K562 (cell line): ENCODE measurements around the gene PLEKHM3. TPM values are rescaled to one million over a fixed set of nuclear protein-coding genes. Genes with fewer than 3 reads are reported as not detected.

ENCODE experiments used
- ATAC-seq: fragments of 200-7000 bp; cut with Tn5 transposase; 3 replicates; pipeline ENCODE4 v1.9.1; 2020; ENCODE audit warnings: moderate library complexity
- BruUV-seq: library from RNA; stranded (reverse); fragments of 400-500 nt; replicated peaks from 2 replicates; lab custom pipeline; 2021; lab: Mats Ljungman, UMichigan
- CTCF ChIA-PET: fragments of 300-600 bp; formaldehyde crosslinking; extraction: SDS; loops from one replicate; lab custom pipeline; 2021; ENCODE audit warnings: low intra/inter-chr PET ratio; lab: Yijun Ruan, JAX
- POLR2A ChIA-PET: fragments of 300-600, 350-650 bp; sonication (Branson Sonifier 250); formaldehyde crosslinking; extraction: SDS; loops from one replicate; lab custom pipeline; 2021; ENCODE audit warnings: antibody characterized with exemption, inconsistent platforms; lab: Yijun Ruan, JAX
- DNase-seq, 4 experiments: peaks; one replicate each; pipeline versions ENCODE4 v3.0.0 to v3.0.0-alpha.2; 2011 to 2018; ENCODE audit warnings: low spot score in 3 of 4, mixed read lengths in 3 of 4; ENCODE audit errors: extremely low read depth in 1 of 4
- FAIRE-seq: peaks from 2 replicates; lab custom pipeline; 2011; peaks lifted over from hg19 to GRCh38; lab: Jason Lieb, UNC
- H2AFZ ChIP-seq: 2 replicates; pipeline ENCODE4 v1.6.0; 2011; ENCODE audit warnings: low read depth, low read length, control low read depth, inconsistent platforms
- H3K27ac ChIP-seq: fragments of 200-600 bp; 3 replicates; pipeline ENCODE4 v1.8.0; 2011; ENCODE audit warnings: low read depth, mild to moderate bottlenecking, control low read depth, inconsistent platforms, low read length, moderate library complexity, mixed read lengths; ENCODE audit errors: extremely low read depth
- H3K27me3 ChIP-seq, 2 experiments: fragments of 300-600 bp in 1 of 2; 2 replicates in 1 of 2; 3 replicates in 1 of 2; pipeline versions ENCODE4 v1.6.0 to v1.8.0; 2011; ENCODE audit warnings: inconsistent platforms in 2 of 2, low read length in 2 of 2, mild to moderate bottlenecking in 1 of 2, mixed read lengths in 1 of 2, moderate library complexity in 1 of 2; ENCODE audit not compliant: control insufficient read depth in 2 of 2, insufficient read depth in 2 of 2
- H3K36me3 ChIP-seq: fragments of 300-600 bp; 3 replicates; pipeline ENCODE4 v1.8.0; 2011; ENCODE audit warnings: mild to moderate bottlenecking, low read length, inconsistent platforms; ENCODE audit not compliant: control insufficient read depth, insufficient read depth
- H3K4me1 ChIP-seq, 2 experiments: fragments of 200-600 bp in 1 of 2; replicated peaks in 1 of 2; 2 replicates in 1 of 2; 3 replicates in 1 of 2; pipeline versions ENCODE4 v1.5.1 to v1.8.0; 2011; ENCODE audit warnings: inconsistent platforms in 2 of 2, low read length in 2 of 2, mild to moderate bottlenecking in 1 of 2, mixed read lengths in 1 of 2, moderate library complexity in 1 of 2; ENCODE audit not compliant: control insufficient read depth in 2 of 2, insufficient read depth in 2 of 2
- H3K4me2 ChIP-seq: 2 replicates; pipeline ENCODE4 v1.6.1; 2011; ENCODE audit warnings: low read length, control low read depth, inconsistent platforms, mixed read lengths; ENCODE audit not compliant: insufficient read depth
- H3K4me3 ChIP-seq: fragments of 200-600 bp; sonication (generic), shearing (Covaris generic); 2 replicates; pipeline ENCODE4 v1.5.1; 2016; ENCODE audit warnings: control low read depth, inconsistent platforms
- H3K79me2 ChIP-seq: fragments of 200-600 bp; 3 replicates; pipeline ENCODE4 v1.8.0; 2011; ENCODE audit warnings: low read length, inconsistent platforms; ENCODE audit not compliant: control insufficient read depth, insufficient read depth
- H3K9ac ChIP-seq, 2 experiments: 2 replicates each; pipeline versions ENCODE4 v1.6.0 to v1.6.1; 2011; ENCODE audit warnings: low read depth in 2 of 2, low read length in 2 of 2, control low read depth in 1 of 2, inconsistent platforms in 1 of 2, mild to moderate bottlenecking in 1 of 2, mixed read lengths in 1 of 2; ENCODE audit not compliant: insufficient read depth in 1 of 2
- H3K9me1 ChIP-seq: one replicate; pipeline ENCODE4 v1.6.0; 2011; ENCODE audit warnings: inconsistent platforms, mild to moderate bottlenecking, low read length, moderate library complexity; ENCODE audit not compliant: control insufficient read depth, insufficient read depth
- H3K9me3 ChIP-seq: replicated peaks from 2 replicates; pipeline ENCODE4 v1.5.1; 2011; ENCODE audit warnings: low read depth, low read length, inconsistent platforms; ENCODE audit not compliant: control insufficient read depth, insufficient read depth
- H4K20me1 ChIP-seq: replicated peaks from 2 replicates; pipeline ENCODE4 v1.6.1; 2011; ENCODE audit warnings: low read length, inconsistent platforms, mixed read lengths; ENCODE audit not compliant: control insufficient read depth, insufficient read depth
- BRD9 ChIP-seq: fragments of 450-650 bp; IDR thresholded peaks from 2 replicates; pipeline ENCODE4 v1.6.1; 2018; ENCODE audit warnings: low read depth; ENCODE audit not compliant: partially characterized antibody
- BRF1 ChIP-seq: IDR thresholded peaks from 3 replicates; pipeline ENCODE4 v1.6.1; 2011; ENCODE audit warnings: borderline replicate concordance, mild to moderate bottlenecking; ENCODE audit not compliant: insufficient read length; ENCODE audit errors: extremely low read depth
- E2F1 ChIP-seq: sonication (generic); formaldehyde crosslinking; IDR thresholded peaks from 2 replicates; pipeline ENCODE4 v1.8.1; 2023; ENCODE audit warnings: mild to moderate bottlenecking, missing genetic modification reagents, moderate library complexity
- ELF4 ChIP-seq: fragments of 450-650 bp; formaldehyde crosslinking; IDR thresholded peaks from 2 replicates; pipeline ENCODE4 v1.4.0; 2022; ENCODE audit warnings: missing genetic modification characterization
- FOXA1 ChIP-seq: fragments of 450-650 bp; IDR thresholded peaks from 2 replicates; pipeline ENCODE4 v1.6.1; 2016; ENCODE audit warnings: mild to moderate bottlenecking, borderline replicate concordance
- ILK ChIP-seq: fragments of 450-650 bp; IDR thresholded peaks from 2 replicates; pipeline ENCODE4 v1.6.1; 2016; ENCODE audit warnings: missing genetic modification characterization, low read depth, mild to moderate bottlenecking, missing compliant biosample characterization, moderate library complexity, borderline replicate concordance
- VEZF1 ChIP-seq: fragments of 200-800 bp; sonication (Bioruptor generic); IDR thresholded peaks from 2 replicates; pipeline ENCODE4 v1.6.1; 2017; ENCODE audit warnings: missing genetic modification characterization, missing compliant biosample characterization
- ZNF282 ChIP-seq: sonication (generic); formaldehyde crosslinking; IDR thresholded peaks from 2 replicates; pipeline ENCODE4 v1.8.1; 2023; ENCODE audit warnings: missing genetic modification reagents
- ZNF764 ChIP-seq: fragments of 250-450 bp; sonication (Bioruptor Pico); IDR thresholded peaks from 2 replicates; pipeline ENCODE4 v1.4.0; 2020; ENCODE audit warnings: low read depth, mild to moderate bottlenecking, moderate library complexity
- WGBS: fragments of 100-300 bp; shearing (Covaris generic); methylation state at CpG from one replicate; pipeline ENCODE4 v1.1.6; 2016; ENCODE audit warnings: low coverage, mixed read lengths; ENCODE audit not compliant: insufficient coverage; ENCODE audit errors: missing lambda C conversion rate; 5-methylcytosine and 5-hydroxymethylcytosine counted together
- in situ Hi-C: fragments of 300-500 bp; cut with MboI; formaldehyde crosslinking; loops from 4 replicates; pipeline ENCODE4 v1.15.0; 2018; ENCODE audit warnings: inconsistent platforms, mixed read lengths
- intact Hi-C: fragments of 100-400 bp; cut with micrococcal nuclease; formaldehyde crosslinking; loops from 2 replicates; pipeline ENCODE4 v1.14.2; 2022
- polyA plus RNA-seq, 8 experiments: library from polyadenylated mRNA; depleted of rRNA in 4 of 8; stranded (reverse) in 5 of 8; unstranded in 3 of 8; fragments of >200 nt; fragmentation: Nextera tagmentation in 2 of 8; fragmentation: Illumina TruSeq in 1 of 8; extraction: Ambion mirVana in 2 of 8; extraction: Trizol in 1 of 8; gene quantifications; 2 replicates each; pipeline versions ENCODE4 v1.2.1 to v1.2.3, GENCODE V29; 2011 to 2014; ENCODE audit warnings: inconsistent platforms in 1 of 8, missing spikeins in 1 of 8
- total RNA-seq, 7 experiments: library from RNA; depleted of rRNA in 6 of 7; stranded (reverse); fragments of >200 nt in 6 of 7; fragmentation: Illumina TruSeq in 2 of 7; extraction: Trizol in 2 of 7; gene quantifications; 2 replicates each; pipeline versions ENCODE4 v1.2.1 to v1.2.3, GENCODE V29; 2011 to 2021; ENCODE audit warnings: low replicate concordance in 1 of 7
- TF ChIP-seq, protein P1 (sequence below): sonication (generic); formaldehyde crosslinking; IDR thresholded peaks from 2 replicates; pipeline ENCODE4 v1.8.0; 2022; ENCODE audit warnings: mild to moderate bottlenecking, missing genetic modification reagents, borderline replicate concordance

PLEKHM3 gene
- total and polyA plus RNA-seq, 9 of the 15 experiments (the other 6 are each of a cell fraction or from before 2014, with no cell fraction given), result 0.24 to 1.6 (median 1.0) TPM

GRCh38 chr2:207887500-207887899 is 137.8 kb downstream of the PLEKHM3 start:
- FAIRE-seq, result no peak
- no peak overlapping the region for H2AFZ ChIP-seq
- no peaks in the 10 kb centered on the region for H3K36me3 ChIP-seq
- H3K9me3 ChIP-seq, result no peaks in the 10 kb centered on the region
- H3K4me1 ChIP-seq, result no peaks in the 10 kb centered on the region
- no peak for ATAC-seq
- TF ChIP-seq BRD9 (no peak), BRF1 (no peak), ZNF282 (CRISPR knock-in tag) (no peak), ILK (tag) (no peak), VEZF1 (CRISPR knock-in tag) (no peak), FOXA1 (no peak), ELF4 (CRISPR knock-in tag) (no peak), ZNF764 (CRISPR knock-in tag) (no peak), E2F1 (CRISPR knock-in tag) (no peak)
- TF ChIP-seq, protein P1, sequence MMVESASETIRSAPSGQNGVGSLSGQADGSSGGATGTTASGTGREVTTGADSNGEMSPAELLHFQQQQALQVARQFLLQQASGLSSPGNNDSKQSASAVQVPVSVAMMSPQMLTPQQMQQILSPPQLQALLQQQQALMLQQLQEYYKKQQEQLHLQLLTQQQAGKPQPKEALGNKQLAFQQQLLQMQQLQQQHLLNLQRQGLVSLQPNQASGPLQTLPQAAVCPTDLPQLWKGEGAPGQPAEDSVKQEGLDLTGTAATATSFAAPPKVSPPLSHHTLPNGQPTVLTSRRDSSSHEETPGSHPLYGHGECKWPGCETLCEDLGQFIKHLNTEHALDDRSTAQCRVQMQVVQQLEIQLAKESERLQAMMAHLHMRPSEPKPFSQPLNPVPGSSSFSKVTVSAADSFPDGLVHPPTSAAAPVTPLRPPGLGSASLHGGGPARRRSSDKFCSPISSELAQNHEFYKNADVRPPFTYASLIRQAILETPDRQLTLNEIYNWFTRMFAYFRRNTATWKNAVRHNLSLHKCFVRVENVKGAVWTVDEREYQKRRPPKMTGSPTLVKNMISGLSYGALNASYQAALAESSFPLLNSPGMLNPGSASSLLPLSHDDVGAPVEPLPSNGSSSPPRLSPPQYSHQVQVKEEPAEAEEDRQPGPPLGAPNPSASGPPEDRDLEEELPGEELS, result no peak
- TF ChIP-seq, all 486 proteins: peak for 0
- no peak overlapping the region for H3K27ac ChIP-seq
- H3K27me3 ChIP-seq, result no peaks in the 10 kb centered on the region
- no peak for DNase-seq
- H4K20me1 ChIP-seq, result no peaks in the 10 kb centered on the region
- H3K4me2 ChIP-seq, result no peak overlapping the region
- POLR2A ChIA-PET, result interaction anchor here (0.6 to 0.8 kb wide), 2 partner anchors 9 to 25 kb away, joined by 3 read pairs; no protein-coding TSS in a partner anchor
- no peak overlapping the region for H3K4me3 ChIP-seq
- intact Hi-C loops (no loop called here), in situ Hi-C loops (no loop called here)
- CTCF ChIA-PET, result no interaction called here
- no peaks in the 10 kb centered on the region for H3K9me1 ChIP-seq
- H3K79me2 ChIP-seq, result no peaks in the 10 kb centered on the region
- H3K9ac ChIP-seq, result no peak overlapping the region
- 20% methylated on average over 1 of the region's 1 CpG for WGBS
- BruUV-seq, result no TSS peak
